IMR-90 (cell line): ENCODE results near the gene DOK1. TPM values are rescaled to one million over a fixed set of nuclear protein-coding genes. Genes with fewer than 3 reads are reported as not detected.

Source experiments
- ATAC-seq: fragments of 200-7000 bp; cut with Tn5 transposase; 2 replicates; pipeline ENCODE4 v1.9.1; 2020; ENCODE audit warnings: low read depth, mild to moderate bottlenecking, moderate library complexity
- BruUV-seq: library from RNA; stranded (reverse); fragments of 400-500 nt; replicated peaks from 2 replicates; lab custom pipeline; 2021; lab: Mats Ljungman, UMichigan
- CTCF ChIA-PET: fragments of 300-600 bp; formaldehyde crosslinking; extraction: SDS; loops from one replicate; lab custom pipeline; 2021; ENCODE audit warnings: antibody characterized with exemption; lab: Yijun Ruan, JAX
- POLR2A ChIA-PET: fragments of 300-600 bp; sonication (Branson Sonifier 250); formaldehyde crosslinking; loops from one replicate; lab custom pipeline; 2022; ENCODE audit warnings: antibody characterized with exemption; ENCODE audit not compliant: unreplicated experiment; lab: Charles Lee
- DNase-seq: peaks from one replicate; pipeline ENCODE4 v3.0.0; 2013
- H2AFZ ChIP-seq: replicated peaks from 2 replicates; pipeline ENCODE3; 2013; ENCODE audit warnings: low read length, mild to moderate bottlenecking; ENCODE audit not compliant: poor library complexity
- H2AK5ac ChIP-seq: 2 replicates; pipeline ENCODE4 v1.6.1; 2013; ENCODE audit warnings: low read depth, low read length, inconsistent platforms
- H2AK9ac ChIP-seq: replicated peaks from 2 replicates; pipeline ENCODE3; 2013; ENCODE audit warnings: mild to moderate bottlenecking, low read depth, low read length, moderate library complexity; ENCODE audit not compliant: poor library complexity
- H2BK120ac ChIP-seq: 2 replicates; pipeline ENCODE4 v1.6.1; 2013; ENCODE audit warnings: low read depth, low read length, inconsistent platforms
- H2BK15ac ChIP-seq: 3 replicates; pipeline ENCODE4 v1.6.1; 2013; ENCODE audit warnings: low read depth, low read length, inconsistent platforms
- H2BK20ac ChIP-seq: 2 replicates; pipeline ENCODE4 v1.6.1; 2013; ENCODE audit warnings: low read depth, mild to moderate bottlenecking, inconsistent platforms, low read length, moderate library complexity
- H2BK5ac ChIP-seq: 2 replicates; pipeline ENCODE4 v1.6.1; 2013; ENCODE audit warnings: mild to moderate bottlenecking, low read depth, low read length, inconsistent platforms; ENCODE audit not compliant: poor library complexity, severe bottlenecking
- H3K14ac ChIP-seq: replicated peaks from 2 replicates; pipeline ENCODE4 v1.6.1; 2013; ENCODE audit warnings: low read depth, low read length, inconsistent platforms
- H3K18ac ChIP-seq: 2 replicates; pipeline ENCODE4 v1.6.1; 2013; ENCODE audit warnings: low read depth, low read length, control low read depth
- H3K23ac ChIP-seq: 2 replicates; pipeline ENCODE4 v1.6.1; 2013; ENCODE audit warnings: low read depth, low read length, inconsistent platforms
- H3K27ac ChIP-seq: 2 replicates; pipeline ENCODE4 v1.5.1; 2013; ENCODE audit warnings: mild to moderate bottlenecking, control low read depth, low read length; ENCODE audit not compliant: insufficient read depth
- H3K27me3 ChIP-seq: 2 replicates; pipeline ENCODE4 v1.6.1; 2013; ENCODE audit warnings: low read length; ENCODE audit not compliant: control insufficient read depth, insufficient read depth
- H3K36me3 ChIP-seq: 2 replicates; pipeline ENCODE4 v1.6.1; 2013; ENCODE audit warnings: low read length, mixed read lengths; ENCODE audit not compliant: control insufficient read depth, insufficient read depth
- H3K4ac ChIP-seq: 2 replicates; pipeline ENCODE4 v1.6.1; 2013; ENCODE audit warnings: low read depth, low read length, inconsistent platforms
- H3K4me1 ChIP-seq: 2 replicates; pipeline ENCODE4 v1.6.1; 2013; ENCODE audit warnings: low read length, mixed read lengths; ENCODE audit not compliant: control insufficient read depth, insufficient read depth
- H3K4me2 ChIP-seq: 2 replicates; pipeline ENCODE4 v1.6.1; 2013; ENCODE audit warnings: low read depth, mild to moderate bottlenecking, control low read depth, low read length, moderate library complexity
- H3K4me3 ChIP-seq: 2 replicates; pipeline ENCODE4 v1.5.1; 2013; ENCODE audit warnings: low read depth, mild to moderate bottlenecking, control low read depth, low read length, moderate library complexity; ENCODE audit not compliant: insufficient read depth
- H3K56ac ChIP-seq: 2 replicates; pipeline ENCODE4 v1.6.1; 2013; ENCODE audit warnings: low read length, inconsistent platforms; ENCODE audit not compliant: insufficient read depth; ENCODE audit errors: extremely low read depth
- H3K79me1 ChIP-seq, 2 experiments: 2 replicates each; pipeline ENCODE4 v1.6.1; 2013; ENCODE audit warnings: low read length in 2 of 2, inconsistent platforms in 1 of 2, low read depth in 1 of 2
- H3K9ac ChIP-seq: 2 replicates; pipeline ENCODE4 v1.6.1; 2013; ENCODE audit warnings: low read depth, low read length, control low read depth
- H3K9me1 ChIP-seq: 2 replicates; pipeline ENCODE4 v1.6.1; 2013; ENCODE audit warnings: low read length, inconsistent platforms; ENCODE audit not compliant: insufficient read depth
- H3K9me3 ChIP-seq: 2 replicates; pipeline ENCODE4 v1.6.1; 2013; ENCODE audit warnings: low read length; ENCODE audit not compliant: control insufficient read depth, insufficient read depth
- H4K20me1 ChIP-seq: 2 replicates; pipeline ENCODE4 v1.6.1; 2013; ENCODE audit warnings: low read length, inconsistent platforms; ENCODE audit not compliant: insufficient read depth
- H4K5ac ChIP-seq: 2 replicates; pipeline ENCODE4 v1.6.1; 2013; ENCODE audit warnings: mild to moderate bottlenecking, low read depth, low read length, control low read depth
- H4K8ac ChIP-seq, 2 experiments: 2 replicates each; pipeline ENCODE4 v1.6.1; 2013; ENCODE audit warnings: low read depth in 2 of 2, low read length in 2 of 2, control low read depth in 1 of 2, inconsistent platforms in 1 of 2
- H4K91ac ChIP-seq: 2 replicates; pipeline ENCODE4 v1.6.1; 2013; ENCODE audit warnings: low read depth, low read length, inconsistent platforms; ENCODE audit not compliant: insufficient read depth
- CHD1 ChIP-seq: IDR thresholded peaks from 2 replicates; pipeline ENCODE4 v1.6.1; 2012; ENCODE audit warnings: low read depth, low read length, improper control_type of control experiment
- FOS ChIP-seq: fragments of 150-350 bp; IDR thresholded peaks from 2 replicates; pipeline ENCODE4 v1.6.1; 2016; ENCODE audit warnings: low read depth, low read length
- MAFK ChIP-seq: IDR thresholded peaks from 2 replicates; pipeline ENCODE4 v1.6.1; 2012; ENCODE audit warnings: low read depth, low read length, improper control_type of control experiment
- MXI1 ChIP-seq: IDR thresholded peaks from 2 replicates; pipeline ENCODE4 v1.6.1; 2012; ENCODE audit warnings: low read depth, mild to moderate bottlenecking, low read length, moderate library complexity, borderline replicate concordance
- POLR2A ChIP-seq: IDR thresholded peaks from 2 replicates; pipeline ENCODE4 v1.6.1; 2012; ENCODE audit warnings: mild to moderate bottlenecking, low read depth, low read length
- RAD21 ChIP-seq: IDR thresholded peaks from 2 replicates; pipeline ENCODE4 v1.6.1; 2012; ENCODE audit warnings: low read length, improper control_type of control experiment
- RCOR1 ChIP-seq: IDR thresholded peaks from 2 replicates; pipeline ENCODE4 v1.6.1; 2012; ENCODE audit warnings: mild to moderate bottlenecking, low read length, improper control_type of control experiment; ENCODE audit not compliant: insufficient replicate concordance
- WGBS, 2 experiments: methylation state at CpG; one replicate each; pipeline versions ENCODE4 v1.1.5 to v1.1.7; 2013; ENCODE audit warnings: missing lambda C conversion rate in 2 of 2; ENCODE audit not compliant: insufficient read length in 1 of 2; ENCODE audit errors: extremely low coverage in 2 of 2; 5-methylcytosine and 5-hydroxymethylcytosine counted together
- dilution Hi-C: fragments of 300-500 bp; cut with HindIII; formaldehyde crosslinking; loops from one replicate; pipeline ENCODE4 v1.14.3; 2018; ENCODE audit warnings: low sequenced_read_pairs; ENCODE audit not compliant: unreplicated experiment
- in situ Hi-C: fragments of 300-500 bp; cut with MboI; formaldehyde crosslinking; loops from 3 replicates; pipeline ENCODE4 v1.14.3; 2019; ENCODE audit warnings: low sequenced_read_pairs, inconsistent platforms, mixed read lengths
- intact Hi-C: fragments of 100-400 bp; cut with micrococcal nuclease; formaldehyde crosslinking; loops from 2 replicates; pipeline ENCODE4 v1.10.0; 2022
- polyA plus RNA-seq, 3 experiments: library from polyadenylated mRNA; depleted of rRNA; stranded (reverse); fragments of >200 nt; gene quantifications; 2 replicates each; pipeline ENCODE4 v1.2.3, GENCODE V29; 2012; ENCODE audit warnings: low replicate concordance in 1 of 3
- total RNA-seq: library from RNA; depleted of rRNA; stranded (reverse); fragments of >200 nt; gene quantifications from 2 replicates; pipeline ENCODE4 v1.2.3, GENCODE V29; 2012
- TF ChIP-seq, protein P1 (sequence below): fragments of 150-350 bp; IDR thresholded peaks from 2 replicates; pipeline ENCODE4 v1.6.1; 2017; ENCODE audit warnings: mild to moderate bottlenecking, antibody characterized with exemption, low read length, low read depth

Gene DOK1
- total and polyA plus RNA-seq, 2 of the 4 experiments (the other 2 are of a cell fraction): 15.4 to 17.6 TPM

DNA sequence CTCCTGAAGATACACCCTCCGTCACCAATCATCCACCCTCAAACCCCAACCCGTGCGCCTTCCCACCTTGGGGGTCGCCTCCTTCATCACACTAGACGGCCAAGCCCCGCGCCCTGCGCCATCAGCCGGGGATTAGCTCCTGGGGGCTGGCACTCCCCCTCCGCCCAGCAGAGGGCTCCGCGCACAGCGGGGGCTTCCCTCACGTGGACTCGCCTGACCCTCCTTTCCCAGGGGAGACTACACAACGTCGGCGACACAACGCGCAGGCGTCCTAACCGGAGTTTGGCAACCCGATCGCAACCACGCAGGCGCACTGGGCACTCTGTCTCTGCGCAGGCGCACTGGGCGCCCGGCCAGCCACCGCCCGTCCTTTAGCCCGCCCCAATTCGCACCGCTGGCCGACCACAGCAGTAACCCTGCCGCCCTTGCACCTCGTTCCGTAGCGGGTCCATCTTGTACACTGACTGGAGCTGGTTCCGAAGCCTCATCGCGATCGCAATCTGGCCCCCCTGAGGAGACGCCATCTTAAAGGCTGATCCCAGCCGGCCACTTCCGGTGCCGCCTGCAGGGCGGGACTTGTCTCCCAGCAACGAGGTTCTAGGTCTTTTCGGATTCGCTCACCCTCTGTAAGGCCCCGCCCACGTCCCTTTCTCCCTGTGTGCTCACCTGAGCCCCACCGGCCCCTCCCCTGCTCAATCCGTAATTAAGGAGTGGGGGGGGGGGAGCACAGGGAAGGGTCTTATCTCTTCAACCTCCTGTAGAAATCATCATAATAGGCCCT lies 47.2 kb upstream of the DOK1 start, which contains the start of gene PCGF1 (continued):
- peak; percentile 51; the same call in 1 of the 2 replicates for TF ChIP-seq MXI1
- no peak for TF ChIP-seq FOS

DNA sequence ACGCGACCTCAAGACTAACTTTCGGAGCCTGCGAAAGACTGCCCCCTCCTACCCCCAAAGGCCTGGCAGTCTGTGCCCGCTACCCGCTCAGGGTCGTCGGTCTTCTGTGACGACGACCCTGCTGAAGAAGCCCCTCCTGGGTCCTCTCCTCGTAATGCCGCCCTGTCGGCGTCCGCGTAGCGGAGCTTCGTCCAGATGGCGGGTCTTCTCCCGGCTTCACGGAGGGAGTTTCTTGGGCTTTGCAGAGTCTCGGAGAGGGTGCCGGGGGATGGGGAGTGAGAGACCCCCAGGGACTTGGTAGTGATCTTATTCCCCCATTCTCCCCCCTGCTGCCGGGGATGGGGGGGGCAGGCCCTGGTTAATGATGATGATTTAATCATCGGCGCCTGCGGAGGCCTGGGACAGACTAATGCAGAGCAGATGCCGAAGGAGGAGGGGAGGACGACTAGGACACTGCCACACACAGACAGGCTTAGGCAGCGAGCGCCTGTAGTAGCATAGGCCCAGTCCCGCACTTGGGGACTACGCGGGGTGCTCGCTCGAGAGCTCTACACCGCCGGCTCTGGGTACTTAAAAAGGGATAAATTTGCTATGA lies 46.5 kb upstream of the DOK1 start:
- peak overlapping the region; percentile 21; the same call in 1 of the 2 replicates for H3K14ac ChIP-seq
- peak overlapping the region; percentile 10 for H3K27ac ChIP-seq
- H3K79me1 ChIP-seq: peaks cover 12 to 33% of the 10 kb centered on the region in 2 experiments
- peak overlapping the region; percentile 49; the same call in 1 of the 2 replicates for H3K56ac ChIP-seq
- peaks cover 9% of the 10 kb centered on the region for H3K9me1 ChIP-seq
- H4K5ac ChIP-seq: peak overlapping the region; percentile 71
- WGBS, 2 experiments: 8% methylated on average over 10 of the region's 38 CpGs; no CpG with 5 or more reads in 1 of the 2 experiments
- peak overlapping the region; percentile 70 for H3K4ac ChIP-seq
- intact Hi-C loops: loop anchor here (2.0 kb wide), 1 partner anchor 47 kb away; the partner anchor contains the start of gene DOK1
- no peaks in the 10 kb centered on the region for H4K20me1 ChIP-seq
- H3K23ac ChIP-seq: peak overlapping the region; percentile 33; the same call in 1 of the 2 replicates
- in situ Hi-C loops: no loop called here
- peak overlapping the region; percentile 1; the same call in 1 of the 2 replicates for H3K18ac ChIP-seq
- peaks cover 24% of the 10 kb centered on the region for H3K27me3 ChIP-seq
- dilution Hi-C loops: no loop called here
- peaks cover 16% of the 10 kb centered on the region for H3K36me3 ChIP-seq
- H2AK5ac ChIP-seq: peak overlapping the region; percentile 14; the same call in 1 of the 2 replicates
- peak overlapping the region; percentile 81 for H2AK9ac ChIP-seq
- BruUV-seq: no TSS peak
- peak overlapping the region; percentile 29 for H4K91ac ChIP-seq
- H2BK20ac ChIP-seq: no peak overlapping the region
- peak overlapping the region; percentile 6 for H2BK5ac ChIP-seq
- H4K8ac ChIP-seq: peak overlapping the region; percentile 91 to 94
- DNase-seq (peak; percentile 38), ATAC-seq (peak; percentile 3)
- H3K4me3 ChIP-seq: peak overlapping the region; percentile 75
- H3K9me3 ChIP-seq: 0 out of 2 replicates have a peak, but pooled peaks cover 2% of the 10 kb centered on the region
- H3K4me1 ChIP-seq: peaks cover 15% of the 10 kb centered on the region
- TF ChIP-seq, protein P1, sequence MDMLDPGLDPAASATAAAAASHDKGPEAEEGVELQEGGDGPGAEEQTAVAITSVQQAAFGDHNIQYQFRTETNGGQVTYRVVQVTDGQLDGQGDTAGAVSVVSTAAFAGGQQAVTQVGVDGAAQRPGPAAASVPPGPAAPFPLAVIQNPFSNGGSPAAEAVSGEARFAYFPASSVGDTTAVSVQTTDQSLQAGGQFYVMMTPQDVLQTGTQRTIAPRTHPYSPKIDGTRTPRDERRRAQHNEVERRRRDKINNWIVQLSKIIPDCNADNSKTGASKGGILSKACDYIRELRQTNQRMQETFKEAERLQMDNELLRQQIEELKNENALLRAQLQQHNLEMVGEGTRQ: no peak
- TF ChIP-seq RCOR1 (no peak), POLR2A (no peak), MAFK (no peak), FOS (no peak), CHD1 (no peak), MXI1 (no peak), RAD21 (no peak)
- CTCF ChIA-PET: interaction anchor here (0.8 kb wide), 1 partner anchor 79 kb away, joined by 3 read pairs; no protein-coding TSS in a partner anchor
- POLR2A ChIA-PET: no interaction called here
- H2BK120ac ChIP-seq: 0 out of 2 replicates have a peak overlapping the region, but pooled peaks have one; percentile 4
- peak overlapping the region; percentile 36 for H3K9ac ChIP-seq
- H2BK15ac ChIP-seq: no peak overlapping the region
- peak overlapping the region; percentile 60 for H3K4me2 ChIP-seq
- peak overlapping the region; percentile 100 for H2AFZ ChIP-seq
